IMR-90 (cell line): ENCODE results near the gene IL22RA1. TPM values are rescaled to one million over a fixed set of nuclear protein-coding genes. Genes with fewer than 3 reads are reported as not detected.

Experiments used
- ATAC-seq: fragments of 200-7000 bp; cut with Tn5 transposase; 2 replicates; pipeline ENCODE4 v1.9.1; 2020; ENCODE audit warnings: low read depth, mild to moderate bottlenecking, moderate library complexity
- BruUV-seq: library from RNA; stranded (reverse); fragments of 400-500 nt; replicated peaks from 2 replicates; lab custom pipeline; 2021; lab: Mats Ljungman, UMichigan
- CTCF ChIA-PET: fragments of 300-600 bp; formaldehyde crosslinking; extraction: SDS; loops from one replicate; lab custom pipeline; 2021; ENCODE audit warnings: antibody characterized with exemption; lab: Yijun Ruan, JAX
- POLR2A ChIA-PET: fragments of 300-600 bp; sonication (Branson Sonifier 250); formaldehyde crosslinking; loops from one replicate; lab custom pipeline; 2022; ENCODE audit warnings: antibody characterized with exemption; ENCODE audit not compliant: unreplicated experiment; lab: Charles Lee
- DNase-seq: peaks from one replicate; pipeline ENCODE4 v3.0.0; 2013
- H2AFZ ChIP-seq: replicated peaks from 2 replicates; pipeline ENCODE3; 2013; ENCODE audit warnings: low read length, mild to moderate bottlenecking; ENCODE audit not compliant: poor library complexity
- H2AK5ac ChIP-seq: 2 replicates; pipeline ENCODE4 v1.6.1; 2013; ENCODE audit warnings: low read depth, low read length, inconsistent platforms
- H2AK9ac ChIP-seq: replicated peaks from 2 replicates; pipeline ENCODE3; 2013; ENCODE audit warnings: mild to moderate bottlenecking, low read depth, low read length, moderate library complexity; ENCODE audit not compliant: poor library complexity
- H2BK120ac ChIP-seq: 2 replicates; pipeline ENCODE4 v1.6.1; 2013; ENCODE audit warnings: low read depth, low read length, inconsistent platforms
- H2BK15ac ChIP-seq: 3 replicates; pipeline ENCODE4 v1.6.1; 2013; ENCODE audit warnings: low read depth, low read length, inconsistent platforms
- H2BK20ac ChIP-seq: 2 replicates; pipeline ENCODE4 v1.6.1; 2013; ENCODE audit warnings: low read depth, mild to moderate bottlenecking, inconsistent platforms, low read length, moderate library complexity
- H2BK5ac ChIP-seq: 2 replicates; pipeline ENCODE4 v1.6.1; 2013; ENCODE audit warnings: mild to moderate bottlenecking, low read depth, low read length, inconsistent platforms; ENCODE audit not compliant: poor library complexity, severe bottlenecking
- H3K14ac ChIP-seq: replicated peaks from 2 replicates; pipeline ENCODE4 v1.6.1; 2013; ENCODE audit warnings: low read depth, low read length, inconsistent platforms
- H3K18ac ChIP-seq: 2 replicates; pipeline ENCODE4 v1.6.1; 2013; ENCODE audit warnings: low read depth, low read length, control low read depth
- H3K23ac ChIP-seq: 2 replicates; pipeline ENCODE4 v1.6.1; 2013; ENCODE audit warnings: low read depth, low read length, inconsistent platforms
- H3K27ac ChIP-seq: 2 replicates; pipeline ENCODE4 v1.5.1; 2013; ENCODE audit warnings: mild to moderate bottlenecking, control low read depth, low read length; ENCODE audit not compliant: insufficient read depth
- H3K27me3 ChIP-seq: 2 replicates; pipeline ENCODE4 v1.6.1; 2013; ENCODE audit warnings: low read length; ENCODE audit not compliant: control insufficient read depth, insufficient read depth
- H3K36me3 ChIP-seq: 2 replicates; pipeline ENCODE4 v1.6.1; 2013; ENCODE audit warnings: low read length, mixed read lengths; ENCODE audit not compliant: control insufficient read depth, insufficient read depth
- H3K4ac ChIP-seq: 2 replicates; pipeline ENCODE4 v1.6.1; 2013; ENCODE audit warnings: low read depth, low read length, inconsistent platforms
- H3K4me1 ChIP-seq: 2 replicates; pipeline ENCODE4 v1.6.1; 2013; ENCODE audit warnings: low read length, mixed read lengths; ENCODE audit not compliant: control insufficient read depth, insufficient read depth
- H3K4me2 ChIP-seq: 2 replicates; pipeline ENCODE4 v1.6.1; 2013; ENCODE audit warnings: low read depth, mild to moderate bottlenecking, control low read depth, low read length, moderate library complexity
- H3K4me3 ChIP-seq: 2 replicates; pipeline ENCODE4 v1.5.1; 2013; ENCODE audit warnings: low read depth, mild to moderate bottlenecking, control low read depth, low read length, moderate library complexity; ENCODE audit not compliant: insufficient read depth
- H3K56ac ChIP-seq: 2 replicates; pipeline ENCODE4 v1.6.1; 2013; ENCODE audit warnings: low read length, inconsistent platforms; ENCODE audit not compliant: insufficient read depth; ENCODE audit errors: extremely low read depth
- H3K79me1 ChIP-seq, 2 experiments: 2 replicates each; pipeline ENCODE4 v1.6.1; 2013; ENCODE audit warnings: low read length in 2 of 2, inconsistent platforms in 1 of 2, low read depth in 1 of 2
- H3K9ac ChIP-seq: 2 replicates; pipeline ENCODE4 v1.6.1; 2013; ENCODE audit warnings: low read depth, low read length, control low read depth
- H3K9me1 ChIP-seq: 2 replicates; pipeline ENCODE4 v1.6.1; 2013; ENCODE audit warnings: low read length, inconsistent platforms; ENCODE audit not compliant: insufficient read depth
- H3K9me3 ChIP-seq: 2 replicates; pipeline ENCODE4 v1.6.1; 2013; ENCODE audit warnings: low read length; ENCODE audit not compliant: control insufficient read depth, insufficient read depth
- H4K20me1 ChIP-seq: 2 replicates; pipeline ENCODE4 v1.6.1; 2013; ENCODE audit warnings: low read length, inconsistent platforms; ENCODE audit not compliant: insufficient read depth
- H4K5ac ChIP-seq: 2 replicates; pipeline ENCODE4 v1.6.1; 2013; ENCODE audit warnings: mild to moderate bottlenecking, low read depth, low read length, control low read depth
- H4K8ac ChIP-seq, 2 experiments: 2 replicates each; pipeline ENCODE4 v1.6.1; 2013; ENCODE audit warnings: low read depth in 2 of 2, low read length in 2 of 2, control low read depth in 1 of 2, inconsistent platforms in 1 of 2
- H4K91ac ChIP-seq: 2 replicates; pipeline ENCODE4 v1.6.1; 2013; ENCODE audit warnings: low read depth, low read length, inconsistent platforms; ENCODE audit not compliant: insufficient read depth
- CTCF ChIP-seq: conservative IDR thresholded peaks from 2 replicates; pipeline ENCODE4 v1.5.1; 2012; ENCODE audit warnings: mild to moderate bottlenecking, low read depth, low read length, improper control_type of control experiment
- NFE2L2 ChIP-seq: fragments of 150-350 bp; IDR thresholded peaks from 2 replicates; pipeline ENCODE4 v1.6.1; 2016; ENCODE audit warnings: low read depth, mild to moderate bottlenecking, low read length
- RAD21 ChIP-seq: IDR thresholded peaks from 2 replicates; pipeline ENCODE4 v1.6.1; 2012; ENCODE audit warnings: low read length, improper control_type of control experiment
- SMC3 ChIP-seq: fragments of 150-350 bp; IDR thresholded peaks from 2 replicates; pipeline ENCODE4 v1.6.1; 2016; ENCODE audit warnings: low read depth, mild to moderate bottlenecking, antibody characterized with exemption, low read length, moderate library complexity
- WGBS, 2 experiments: methylation state at CpG; one replicate each; pipeline versions ENCODE4 v1.1.5 to v1.1.7; 2013; ENCODE audit warnings: missing lambda C conversion rate in 2 of 2; ENCODE audit not compliant: insufficient read length in 1 of 2; ENCODE audit errors: extremely low coverage in 2 of 2; 5-methylcytosine and 5-hydroxymethylcytosine counted together
- dilution Hi-C: fragments of 300-500 bp; cut with HindIII; formaldehyde crosslinking; loops from one replicate; pipeline ENCODE4 v1.14.3; 2018; ENCODE audit warnings: low sequenced_read_pairs; ENCODE audit not compliant: unreplicated experiment
- in situ Hi-C: fragments of 300-500 bp; cut with MboI; formaldehyde crosslinking; loops from 3 replicates; pipeline ENCODE4 v1.14.3; 2019; ENCODE audit warnings: low sequenced_read_pairs, inconsistent platforms, mixed read lengths
- intact Hi-C: fragments of 100-400 bp; cut with micrococcal nuclease; formaldehyde crosslinking; loops from 2 replicates; pipeline ENCODE4 v1.10.0; 2022
- polyA plus RNA-seq, 3 experiments: library from polyadenylated mRNA; depleted of rRNA; stranded (reverse); fragments of >200 nt; gene quantifications; 2 replicates each; pipeline ENCODE4 v1.2.3, GENCODE V29; 2012; ENCODE audit warnings: low replicate concordance in 1 of 3
- total RNA-seq: library from RNA; depleted of rRNA; stranded (reverse); fragments of >200 nt; gene quantifications from 2 replicates; pipeline ENCODE4 v1.2.3, GENCODE V29; 2012

Gene IL22RA1
- total and polyA plus RNA-seq, 2 of the 4 experiments (the other 2 are of a cell fraction), result not detected

- Histone ChIP-seq H4K91ac (no peak overlapping the region), H3K18ac (no peak overlapping the region), H3K56ac (no peak overlapping the region), H2AFZ (peak overlapping the region; percentile 87), H3K9ac (no peak overlapping the region), H3K4me1 (peaks cover 5% of the 10 kb centered on the region), H3K23ac (no peak overlapping the region), H2AK5ac (no peak overlapping the region; the same call in 1 of the 2 replicates), H2BK20ac (no peak overlapping the region), H3K36me3 (no peaks in the 10 kb centered on the region), H2BK120ac (peak overlapping the region; percentile 36; the same call in 1 of the 2 replicates), H3K9me3 (no peaks in the 10 kb centered on the region), H3K14ac (no peak overlapping the region), H4K5ac (no peak overlapping the region), H2BK5ac (no peak overlapping the region), H3K27ac (no peak overlapping the region), H3K4me3 (no peak overlapping the region), H4K8ac (no peak overlapping the region), H3K9me1 (peaks cover 5% of the 10 kb centered on the region; the same call in 1 of the 2 replicates), H3K4me2 (peak overlapping the region; percentile 56), H2BK15ac (no peak overlapping the region), H4K20me1 (no peaks in the 10 kb centered on the region), H3K27me3 (peaks cover 54% of the 10 kb centered on the region), H2AK9ac (no peak overlapping the region), H3K79me1 (no peaks in the 10 kb centered on the region), H3K4ac (0 out of 2 replicates have a peak overlapping the region, but pooled peaks have one; percentile 28)
- CTCF ChIA-PET, result interaction anchor here (0.5 to 1.6 kb wide), 10 partner anchors 8 to 314 kb away, joined by 3 to 13 read pairs (median 4); no protein-coding TSS in a partner anchor
- DNase-seq (peak; percentile 67), ATAC-seq (peak; percentile 99)
- POLR2A ChIA-PET, result no interaction called here
- in situ Hi-C loops, result no loop called here
- TF ChIP-seq CTCF, result peak; percentile 68
- TF ChIP-seq SMC3, result peak; percentile 44
- peak; percentile 48 for TF ChIP-seq RAD21
- TF ChIP-seq NFE2L2, result no peak
- dilution Hi-C loops, result no loop called here
- BruUV-seq, result no TSS peak
- intact Hi-C loops, result loop anchor here (2.0 to 5.0 kb wide), 2 partner anchors 47 to 240 kb away; no protein-coding TSS in a partner anchor
- WGBS, 2 experiments, result 30% methylated on average over 12 of the region's 36 CpGs; no CpG with 5 or more reads in 1 of the 2 experiments
Measured at GRCh38 chr1:24150234-24151174, 7.6 kb upstream of the IL22RA1 start.
